ENCODE measurements around the gene SCN10A.

DNA sequence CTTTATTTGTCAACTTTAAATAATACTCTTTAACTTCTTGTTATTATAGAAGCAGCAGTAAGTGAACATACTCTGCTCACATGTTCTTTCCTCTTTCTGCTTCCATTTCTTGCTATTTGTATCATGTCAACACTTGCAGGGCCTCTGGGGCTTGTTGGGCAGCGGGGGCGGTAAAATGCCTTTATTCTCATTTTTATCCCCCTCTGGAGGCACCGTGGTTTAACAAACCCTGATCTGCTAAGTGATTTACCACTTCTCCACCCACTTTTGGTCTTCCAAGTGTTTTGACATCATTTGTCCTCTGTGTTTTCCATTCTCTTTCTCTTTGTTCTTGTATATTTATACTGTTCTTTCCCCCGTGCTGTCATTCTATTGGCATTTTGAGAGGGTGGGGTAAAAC, 33.9 kb downstream of the SCN10A start:
- TF ChIP-seq POLR2A (IDR thresholded peaks at IDR 0.05): no peak
- TF ChIP-seq, protein P1, sequence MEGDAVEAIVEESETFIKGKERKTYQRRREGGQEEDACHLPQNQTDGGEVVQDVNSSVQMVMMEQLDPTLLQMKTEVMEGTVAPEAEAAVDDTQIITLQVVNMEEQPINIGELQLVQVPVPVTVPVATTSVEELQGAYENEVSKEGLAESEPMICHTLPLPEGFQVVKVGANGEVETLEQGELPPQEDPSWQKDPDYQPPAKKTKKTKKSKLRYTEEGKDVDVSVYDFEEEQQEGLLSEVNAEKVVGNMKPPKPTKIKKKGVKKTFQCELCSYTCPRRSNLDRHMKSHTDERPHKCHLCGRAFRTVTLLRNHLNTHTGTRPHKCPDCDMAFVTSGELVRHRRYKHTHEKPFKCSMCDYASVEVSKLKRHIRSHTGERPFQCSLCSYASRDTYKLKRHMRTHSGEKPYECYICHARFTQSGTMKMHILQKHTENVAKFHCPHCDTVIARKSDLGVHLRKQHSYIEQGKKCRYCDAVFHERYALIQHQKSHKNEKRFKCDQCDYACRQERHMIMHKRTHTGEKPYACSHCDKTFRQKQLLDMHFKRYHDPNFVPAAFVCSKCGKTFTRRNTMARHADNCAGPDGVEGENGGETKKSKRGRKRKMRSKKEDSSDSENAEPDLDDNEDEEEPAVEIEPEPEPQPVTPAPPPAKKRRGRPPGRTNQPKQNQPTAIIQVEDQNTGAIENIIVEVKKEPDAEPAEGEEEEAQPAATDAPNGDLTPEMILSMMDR (IDR thresholded peaks at IDR 0.05): no peak
